GM12801 (cell line): ENCODE results near the gene TMEM178B.

ENCODE experiments used
- CTCF ChIP-seq: IDR thresholded peaks from one replicate; pipeline ENCODE4 v1.5.1; 2011; ENCODE audit warnings: control low read depth; ENCODE audit not compliant: insufficient read length; ENCODE audit errors: extremely low read depth

Gene TMEM178B

GRCh38 chr7:141344153-141344935 lies 270.5 kb downstream of the TMEM178B start:
- TF ChIP-seq CTCF, result no peak

- no peak for TF ChIP-seq CTCF
Measured at GRCh38 chr7:141348728-141349127, 274.9 kb downstream of the TMEM178B start.

- no peak for TF ChIP-seq CTCF
Measured at GRCh38 chr7:141349338-141349737, 275.5 kb downstream of the TMEM178B start.

GRCh38 chr7:141349804-141350203 lies 275.9 kb downstream of the TMEM178B start:
- no peak for TF ChIP-seq CTCF

GRCh38 chr7:141351175-141351574 lies 277.3 kb downstream of the TMEM178B start:
- no peak for TF ChIP-seq CTCF

- no peak for TF ChIP-seq CTCF
Measured at GRCh38 chr7:141352955-141353354, 279.1 kb downstream of the TMEM178B start.

- TF ChIP-seq CTCF, result no peak
Measured at GRCh38 chr7:141354251-141354650, 280.4 kb downstream of the TMEM178B start.
